Testis (tissue), 2 donors: ENCODE results near the gene EYS.

ENCODE experiments used
- CTCF ChIP-seq, 3 experiments: fragments of 450-650 bp in 2 of 3; fragments of 200-600 bp in 1 of 3; sonication (generic) in 1 of 3; IDR thresholded peaks; one replicate each; pipeline ENCODE4 v1.5.1; 2016 to 2019; ENCODE audit warnings: antibody characterized with exemption in 3 of 3, mild to moderate bottlenecking in 2 of 3, moderate library complexity in 1 of 3
- POLR2A ChIP-seq: fragments of 450-650 bp; IDR thresholded peaks from one replicate; pipeline ENCODE4 v1.6.1; 2017; ENCODE audit warnings: antibody characterized with exemption, mild to moderate bottlenecking, moderate library complexity

GRCh38 chr6:64231928-64232327 is 1475.1 kb downstream of the EYS start:
- no peak for TF ChIP-seq POLR2A
- no peak for TF ChIP-seq CTCF (IDR thresholded peaks at IDR 0.05)
